Measurements from ENCODE around the gene AMOTL2.

DNA sequence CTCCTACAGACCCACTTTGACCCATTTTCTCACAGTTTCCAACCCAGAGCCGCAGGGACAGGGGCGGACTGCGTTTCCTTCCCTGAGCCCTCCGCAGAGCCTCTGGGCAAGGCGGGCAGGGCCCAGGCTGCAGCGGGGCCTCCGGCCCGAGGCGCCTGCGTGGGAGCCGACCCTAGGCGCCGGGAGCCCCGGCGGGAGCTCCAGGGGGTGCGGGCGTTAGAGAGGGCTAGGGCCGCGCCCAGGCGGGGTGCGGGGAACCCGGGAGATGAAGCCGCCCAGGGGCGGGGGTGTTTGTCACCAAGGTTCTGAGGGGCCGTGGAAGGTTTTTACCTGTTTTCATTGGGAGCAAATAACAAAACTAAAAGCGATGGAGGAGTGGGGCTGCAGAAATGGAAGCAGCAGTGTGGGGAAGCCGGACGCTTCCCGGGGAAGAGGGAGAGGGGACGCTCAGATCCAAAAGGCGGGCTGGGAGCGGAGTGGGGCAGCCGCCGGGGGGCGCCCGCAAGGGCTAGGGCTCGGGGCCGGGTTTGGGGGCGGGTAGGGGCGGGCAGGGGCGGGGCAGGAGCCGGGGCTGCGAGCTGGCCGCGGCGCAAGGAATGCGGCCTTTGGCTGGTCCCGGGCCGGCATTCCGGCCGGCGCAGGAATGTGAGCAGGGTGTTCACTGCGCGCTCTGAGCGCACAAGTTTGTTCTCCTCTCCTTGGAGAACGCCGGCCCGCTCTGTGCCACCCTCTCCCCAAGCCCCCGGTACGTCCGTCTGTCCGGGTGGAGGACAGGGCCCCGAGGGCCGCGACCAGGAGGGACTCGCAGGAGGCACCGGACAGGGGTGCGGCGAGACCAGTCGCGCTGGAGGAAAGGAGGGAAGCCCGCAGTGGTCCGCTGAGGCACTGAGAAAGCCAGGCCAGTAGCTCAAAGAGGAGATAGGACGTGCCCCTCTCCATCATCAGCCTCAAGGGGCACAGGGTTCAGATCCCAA is 61.1 kb downstream of the AMOTL2 start:
- TF ChIP-seq, protein P1, sequence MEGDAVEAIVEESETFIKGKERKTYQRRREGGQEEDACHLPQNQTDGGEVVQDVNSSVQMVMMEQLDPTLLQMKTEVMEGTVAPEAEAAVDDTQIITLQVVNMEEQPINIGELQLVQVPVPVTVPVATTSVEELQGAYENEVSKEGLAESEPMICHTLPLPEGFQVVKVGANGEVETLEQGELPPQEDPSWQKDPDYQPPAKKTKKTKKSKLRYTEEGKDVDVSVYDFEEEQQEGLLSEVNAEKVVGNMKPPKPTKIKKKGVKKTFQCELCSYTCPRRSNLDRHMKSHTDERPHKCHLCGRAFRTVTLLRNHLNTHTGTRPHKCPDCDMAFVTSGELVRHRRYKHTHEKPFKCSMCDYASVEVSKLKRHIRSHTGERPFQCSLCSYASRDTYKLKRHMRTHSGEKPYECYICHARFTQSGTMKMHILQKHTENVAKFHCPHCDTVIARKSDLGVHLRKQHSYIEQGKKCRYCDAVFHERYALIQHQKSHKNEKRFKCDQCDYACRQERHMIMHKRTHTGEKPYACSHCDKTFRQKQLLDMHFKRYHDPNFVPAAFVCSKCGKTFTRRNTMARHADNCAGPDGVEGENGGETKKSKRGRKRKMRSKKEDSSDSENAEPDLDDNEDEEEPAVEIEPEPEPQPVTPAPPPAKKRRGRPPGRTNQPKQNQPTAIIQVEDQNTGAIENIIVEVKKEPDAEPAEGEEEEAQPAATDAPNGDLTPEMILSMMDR (IDR thresholded peaks at IDR 0.05; ENCODE audit: low read depth, low read length): no peak
- no peak for TF ChIP-seq EZH2phosphoT487 (IDR thresholded peaks at IDR 0.05; ENCODE audit: low read depth)

Data from OCI-LY3 (cell line).